ENCODE results near the gene PCSK7. TPM values are rescaled to one million over a fixed set of nuclear protein-coding genes. Genes with fewer than 3 reads are reported as not detected.
"Not testable (repeated sequence)": the region's sequence is repeated elsewhere in the genome, so short reads cannot be mapped to it uniquely, and the experiment has no call there.

Gene PCSK7
- total and polyA plus RNA-seq, 2 donors (not counting 3 experiments of a cell fraction or from before 2014, with no cell fraction given), result 40.8 to 72.7 TPM

GRCh38 chr11:117210620-117211019 is 21.3 kb downstream of the PCSK7 start:
- FAIRE-seq, result no peak

DNA sequence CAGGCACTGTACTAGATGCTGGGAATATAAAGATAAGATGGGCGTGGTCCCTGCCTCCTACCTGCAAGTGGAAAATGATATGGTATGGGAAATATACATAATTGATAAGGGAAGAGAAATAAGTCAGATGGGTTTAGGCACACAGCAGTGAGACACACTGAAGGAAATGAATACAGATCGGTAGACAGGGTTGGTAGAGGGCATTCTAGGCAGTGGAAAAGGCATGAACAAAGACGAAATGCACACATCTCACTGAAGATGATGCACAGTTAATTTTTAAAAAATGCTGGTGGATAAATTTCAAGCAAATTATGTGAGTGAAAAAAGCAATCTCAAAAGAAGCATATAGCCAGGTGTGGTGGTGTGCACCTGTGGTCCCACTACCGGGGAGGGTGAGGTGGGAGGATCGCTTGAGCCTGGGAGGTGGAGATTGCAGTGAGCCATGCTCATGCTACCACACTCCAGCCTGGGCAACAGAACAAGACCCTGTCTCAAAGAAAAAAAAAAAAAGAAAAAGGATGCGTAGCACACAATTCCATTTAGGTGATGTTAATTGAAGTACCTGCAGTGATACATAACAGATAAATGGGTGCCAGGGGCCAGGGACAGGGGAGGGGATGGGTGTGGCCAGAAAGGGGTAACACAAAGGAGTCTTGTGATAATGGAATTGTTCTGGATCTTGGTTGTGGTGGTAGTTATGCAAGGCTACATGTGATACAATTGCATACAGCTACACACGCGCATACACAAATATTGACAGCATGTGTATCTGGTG is 22.3 kb downstream of the PCSK7 start:
- dilution Hi-C loops (cut with MboI; ENCODE audit: extremely low pct_ligation_motif_present, low sequenced_read_pairs); H3K9me3 ChIP-seq (replicated peaks; ENCODE audit: control insufficient read depth, insufficient read depth, low read length); H3K9me1 ChIP-seq (replicated peaks; ENCODE audit: control insufficient read depth, extremely low read depth, insufficient read depth, low read length); POLR2A ChIA-PET; H4K20me1 ChIP-seq (replicated peaks; ENCODE audit: control insufficient read depth, extremely low read depth, insufficient read depth, low read length); H3K9ac ChIP-seq (replicated peaks; ENCODE audit: extremely low read depth, insufficient read depth, low read length); H3K27ac ChIP-seq (ENCODE audit: insufficient read depth, low read depth, low read length); DNase-seq (ENCODE audit: low read depth, low spot score); H3K79me2 ChIP-seq (ENCODE audit: control insufficient read depth, insufficient read depth, low read length); H3K4me1 ChIP-seq (ENCODE audit: control insufficient read depth, extremely low read depth, insufficient read depth, low read length); H3K4me2 ChIP-seq (ENCODE audit: insufficient read depth, low read length); H3K27me3 ChIP-seq (ENCODE audit: control insufficient read depth in 2 of 2, insufficient read depth in 2 of 2, low read length in 2 of 2); FAIRE-seq; H3K4me3 ChIP-seq (replicated peaks in 1 of 3; ENCODE audit: insufficient read depth in 1 of 3, low read depth in 1 of 3, low read length in 3 of 3); H3K36me3 ChIP-seq (ENCODE audit: control insufficient read depth in 2 of 2, extremely low read depth in 1 of 2, insufficient read depth in 2 of 2, low read length in 2 of 2); H2AFZ ChIP-seq (ENCODE audit: low read depth, low read length); BruUV-seq (replicated peaks): not testable (repeated sequence)
- CTCF ChIA-PET, result interaction anchor here (1.5 kb wide), 1 partner anchor 29 kb away, joined by 4 read pairs; no protein-coding TSS in a partner anchor
- intact Hi-C loops (cut with micrococcal nuclease), result loop anchor here (5.0 kb wide), 1 partner anchor 77 kb away; no protein-coding TSS in a partner anchor

More at GRCh38 chr11:117210620-117211019, 21.3 kb downstream of the PCSK7 start:
- TF ChIP-seq EZH2 (IDR thresholded peaks at IDR 0.05; ENCODE audit: borderline replicate concordance, low read depth, low read length, severe bottlenecking) (no peak), FOS (IDR thresholded peaks at IDR 0.05; ENCODE audit: borderline replicate concordance, insufficient read depth, low read length) (no peak), GATA2 (IDR thresholded peaks at IDR 0.05; ENCODE audit: insufficient read depth, insufficient read length, low read depth, low read length) (no peak), JUN (IDR thresholded peaks at IDR 0.05; ENCODE audit: borderline replicate concordance, insufficient read depth, insufficient read length, low read depth) (no peak), MYC (IDR thresholded peaks at IDR 0.05; ENCODE audit: low read depth, low read length) (no peak), POLR2A (IDR thresholded peaks at IDR 0.05; ENCODE audit: low read depth, low read length) (no peak), CTCF (IDR thresholded peaks at IDR 0.05; ENCODE audit: extremely low read depth in 1 of 2, insufficient read depth in 1 of 2, low read depth in 1 of 2, low read length in 2 of 2) (no peak), POLR2AphosphoS5 (IDR thresholded peaks at IDR 0.05; ENCODE audit: insufficient read depth, low read depth, low read length) (no peak), MAX (IDR thresholded peaks at IDR 0.05; ENCODE audit: insufficient read depth, insufficient read length) (no peak)
- no TSS peak for BruUV-seq (replicated peaks)
- Histone ChIP-seq H3K4me1 (ENCODE audit: control insufficient read depth, extremely low read depth, insufficient read depth, low read length) (no peaks in the 10 kb centered on the region), H3K4me2 (ENCODE audit: insufficient read depth, low read length) (no peak overlapping the region), H3K27me3 (ENCODE audit: control insufficient read depth in 2 of 2, insufficient read depth in 2 of 2, low read length in 2 of 2) (no peaks in the 10 kb centered on the region), H3K4me3 (replicated peaks in 1 of 3; ENCODE audit: insufficient read depth in 1 of 3, low read depth in 1 of 3, low read length in 3 of 3) (no peak overlapping the region), H3K9ac (replicated peaks; ENCODE audit: extremely low read depth, insufficient read depth, low read length) (no peak overlapping the region), H3K9me1 (replicated peaks; ENCODE audit: control insufficient read depth, extremely low read depth, insufficient read depth, low read length) (no peaks in the 10 kb centered on the region), H3K9me3 (replicated peaks; ENCODE audit: control insufficient read depth, insufficient read depth, low read length) (no peaks in the 10 kb centered on the region), H2AFZ (ENCODE audit: low read depth, low read length) (no peak overlapping the region), H4K20me1 (replicated peaks; ENCODE audit: control insufficient read depth, extremely low read depth, insufficient read depth, low read length) (no peaks in the 10 kb centered on the region), H3K79me2 (ENCODE audit: control insufficient read depth, insufficient read depth, low read length) (no peaks in the 10 kb centered on the region), H3K27ac (ENCODE audit: insufficient read depth, low read depth, low read length) (no peak overlapping the region), H3K36me3 (ENCODE audit: control insufficient read depth in 2 of 2, extremely low read depth in 1 of 2, insufficient read depth in 2 of 2, low read length in 2 of 2) (peaks cover 2 to 4% of the 10 kb centered on the region in 2 experiments)
- DNase-seq (ENCODE audit: low read depth, low spot score), result no peak
- ChIA-PET CTCF (interaction anchor here (1.5 to 1.8 kb wide), 2 partner anchors 16 to 30 kb away, joined by 4 to 5 read pairs; no protein-coding TSS in a partner anchor), POLR2A (no interaction called here)
- intact Hi-C loops (cut with micrococcal nuclease) (no loop called here), dilution Hi-C loops (cut with MboI; ENCODE audit: extremely low pct_ligation_motif_present, low sequenced_read_pairs) (no loop called here)
